Panc1 (cell line): ENCODE results near the gene RSPH1. TPM values are rescaled to one million over a fixed set of nuclear protein-coding genes. Genes with fewer than 3 reads are reported as not detected.

Source experiments
- ATAC-seq: fragments of 200-7000 bp; cut with Tn5 transposase; 2 replicates; pipeline ENCODE4 v1.9.1; 2020; ENCODE audit warnings: mild to moderate bottlenecking, moderate library complexity
- BruUV-seq: library from RNA; stranded (reverse); fragments of 400-500 nt; replicated peaks from 2 replicates; lab custom pipeline; 2021; lab: Mats Ljungman, UMichigan
- CTCF ChIA-PET: fragments of 300-600 bp; sonication (Branson Sonifier 250); formaldehyde crosslinking; loops from one replicate; lab custom pipeline; 2022; ENCODE audit warnings: antibody characterized with exemption; lab: Charles Lee
- POLR2A ChIA-PET: fragments of 300-600 bp; sonication (Branson Sonifier 250); formaldehyde crosslinking; loops from one replicate; lab custom pipeline; 2022; ENCODE audit warnings: antibody characterized with exemption; lab: Charles Lee
- DNase-seq: peaks from one replicate; pipeline ENCODE4 v3.0.0-alpha.2; 2010; ENCODE audit warnings: low read depth, low spot score
- H3K27ac ChIP-seq: 2 replicates; pipeline ENCODE4 v1.5.1; 2011; ENCODE audit warnings: mild to moderate bottlenecking, low read length, inconsistent platforms
- H3K27me3 ChIP-seq: fragments of 200-500 bp; sonication (Bioruptor generic); 2 replicates; pipeline ENCODE4 v1.6.0; 2014; ENCODE audit warnings: low read length, inconsistent platforms; ENCODE audit not compliant: control insufficient read depth, insufficient read depth
- H3K36me3 ChIP-seq: fragments of 200-500 bp; sonication (Bioruptor generic); 2 replicates; pipeline ENCODE4 v1.5.1; 2014; ENCODE audit warnings: inconsistent platforms, mild to moderate bottlenecking, low read length, moderate library complexity; ENCODE audit not compliant: control insufficient read depth, insufficient read depth
- H3K4me1 ChIP-seq: 2 replicates; pipeline ENCODE4 v1.5.1; 2011; ENCODE audit warnings: inconsistent platforms, mild to moderate bottlenecking, low read length, moderate library complexity; ENCODE audit not compliant: control insufficient read depth, insufficient read depth
- H3K4me3 ChIP-seq, 2 experiments: 2 replicates each; pipeline ENCODE4 v1.5.1; 2011 to 2012; ENCODE audit warnings: low read depth in 2 of 2, low read length in 2 of 2, mild to moderate bottlenecking in 2 of 2, inconsistent platforms in 1 of 2, moderate library complexity in 1 of 2
- H3K9me3 ChIP-seq: fragments of 200-500 bp; sonication (Bioruptor generic); 2 replicates; pipeline ENCODE4 v1.5.1; 2014; ENCODE audit warnings: low read depth, mild to moderate bottlenecking, inconsistent platforms, low read length, moderate library complexity; ENCODE audit not compliant: control insufficient read depth, insufficient read depth
- CTCF ChIP-seq: fragments of 450-650 bp; IDR thresholded peaks from 2 replicates; pipeline ENCODE4 v1.5.1; 2017; ENCODE audit warnings: mild to moderate bottlenecking
- POLR2AphosphoS5 ChIP-seq: IDR thresholded peaks from 2 replicates; pipeline ENCODE4 v1.6.1; 2012; ENCODE audit warnings: mild to moderate bottlenecking, low read depth, low read length, moderate library complexity
- REST ChIP-seq, 2 experiments: IDR thresholded peaks; 2 replicates each; pipeline ENCODE4 v1.6.1; 2011 to 2012; ENCODE audit warnings: low read depth in 2 of 2, control low read depth in 1 of 2, low read length in 1 of 2, mild to moderate bottlenecking in 1 of 2, moderate library complexity in 1 of 2; ENCODE audit not compliant: insufficient read depth in 1 of 2
- SIN3A ChIP-seq: IDR thresholded peaks from 2 replicates; pipeline ENCODE4 v1.6.1; 2012; ENCODE audit warnings: low read depth, mild to moderate bottlenecking, low read length, moderate library complexity, borderline replicate concordance; ENCODE audit not compliant: insufficient read depth
- TCF7L2 ChIP-seq: IDR thresholded peaks from 2 replicates; pipeline ENCODE4 v1.6.1; 2011; ENCODE audit warnings: mild to moderate bottlenecking, low read depth, low read length, inconsistent platforms
- in situ Hi-C: cut with HindIII; loops from 2 replicates; pipeline ENCODE4 v1.10.0; 2016; ENCODE audit warnings: low sequenced_read_pairs, low pct_unique_long_range_greater_than_20kb
- intact Hi-C: fragments of 100-400 bp; cut with micrococcal nuclease; formaldehyde crosslinking; loops from one replicate; pipeline ENCODE4 v1.10.0; 2022; ENCODE audit not compliant: unreplicated experiment
- total RNA-seq: library from RNA; stranded (reverse); gene quantifications from one replicate; pipeline ENCODE4 v1.2.1, GENCODE V29; 2021; ENCODE audit not compliant: unreplicated experiment

Gene RSPH1
- total RNA-seq, 1 experiment from 2014 or later = 0.46 TPM

- ChIA-PET POLR2A (no interaction called here), CTCF (no interaction called here)
- in situ Hi-C loops = no loop called here
- H3K27me3 ChIP-seq = no peaks in the 10 kb centered on the region
- ATAC-seq = no peak
- no peak overlapping the region for H3K27ac ChIP-seq
- no peaks in the 10 kb centered on the region for H3K4me1 ChIP-seq
- TF ChIP-seq POLR2AphosphoS5 (no peak), REST (IDR thresholded peaks at IDR 0.05; ENCODE audit: insufficient read depth in 1 of 2, low read depth in 2 of 2, low read length in 1 of 2) (no peak), CTCF (no peak), TCF7L2 (no peak), SIN3A (no peak)
- DNase-seq = no peak
- H3K4me3 ChIP-seq = no peak overlapping the region
- no peaks in the 10 kb centered on the region for H3K36me3 ChIP-seq
- intact Hi-C loops = no loop called here
- no peaks in the 10 kb centered on the region for H3K9me3 ChIP-seq
- no TSS peak for BruUV-seq
These were observed 42.6 kb downstream of the RSPH1 start for GRCh38 chr21:42453224-42453985.

- CTCF ChIA-PET = no interaction called here
- Histone ChIP-seq H3K4me1 (no peaks in the 10 kb centered on the region), H3K27ac (no peak overlapping the region), H3K4me3 (no peak overlapping the region), H3K9me3 (no peaks in the 10 kb centered on the region), H3K36me3 (no peaks in the 10 kb centered on the region), H3K27me3 (no peaks in the 10 kb centered on the region)
- no peak for ATAC-seq
- in situ Hi-C loops = no loop called here
- no TSS peak for BruUV-seq
- POLR2A ChIA-PET = no interaction called here
- no peak for DNase-seq
- intact Hi-C loops = no loop called here
- TF ChIP-seq CTCF (no peak), TCF7L2 (no peak), POLR2AphosphoS5 (no peak), SIN3A (no peak), REST (IDR thresholded peaks at IDR 0.05; ENCODE audit: insufficient read depth in 1 of 2, low read depth in 2 of 2, low read length in 1 of 2) (no peak)
These were observed 43.4 kb downstream of the RSPH1 start for GRCh38 chr21:42452401-42453223.
